Panc1 (cell line): ENCODE measurements around the gene SLC30A3.

Experiments used
- SIN3A ChIP-seq: IDR thresholded peaks from 2 replicates; pipeline ENCODE4 v1.6.1; 2012; ENCODE audit warnings: low read depth, mild to moderate bottlenecking, low read length, moderate library complexity, borderline replicate concordance; ENCODE audit not compliant: insufficient read depth
- TF ChIP-seq, protein P1 (sequence below): fragments of 450-650 bp; IDR thresholded peaks from 2 replicates; pipeline ENCODE4 v1.5.1; 2017; ENCODE audit warnings: mild to moderate bottlenecking

DNA sequence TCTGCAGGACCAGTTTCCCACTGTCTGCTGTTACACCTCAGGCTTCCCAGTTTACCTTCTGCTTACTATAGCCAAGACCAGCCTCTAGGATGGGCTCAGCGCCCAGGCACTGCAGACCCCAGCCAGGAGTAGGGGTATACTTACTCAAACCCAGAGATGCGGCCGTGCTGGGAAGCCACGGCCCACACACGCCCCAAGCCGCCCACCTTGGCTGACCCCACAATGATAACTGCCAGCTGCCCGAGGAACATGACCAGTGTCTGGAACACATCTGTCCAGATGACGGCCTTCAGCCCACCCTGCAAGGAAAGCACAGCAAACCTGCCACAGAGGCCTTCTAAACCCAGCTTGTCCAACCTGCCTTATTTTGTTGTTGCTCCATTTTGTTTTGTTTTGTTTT lies 57.6 kb downstream of the SLC30A3 start:
- TF ChIP-seq, protein P1, sequence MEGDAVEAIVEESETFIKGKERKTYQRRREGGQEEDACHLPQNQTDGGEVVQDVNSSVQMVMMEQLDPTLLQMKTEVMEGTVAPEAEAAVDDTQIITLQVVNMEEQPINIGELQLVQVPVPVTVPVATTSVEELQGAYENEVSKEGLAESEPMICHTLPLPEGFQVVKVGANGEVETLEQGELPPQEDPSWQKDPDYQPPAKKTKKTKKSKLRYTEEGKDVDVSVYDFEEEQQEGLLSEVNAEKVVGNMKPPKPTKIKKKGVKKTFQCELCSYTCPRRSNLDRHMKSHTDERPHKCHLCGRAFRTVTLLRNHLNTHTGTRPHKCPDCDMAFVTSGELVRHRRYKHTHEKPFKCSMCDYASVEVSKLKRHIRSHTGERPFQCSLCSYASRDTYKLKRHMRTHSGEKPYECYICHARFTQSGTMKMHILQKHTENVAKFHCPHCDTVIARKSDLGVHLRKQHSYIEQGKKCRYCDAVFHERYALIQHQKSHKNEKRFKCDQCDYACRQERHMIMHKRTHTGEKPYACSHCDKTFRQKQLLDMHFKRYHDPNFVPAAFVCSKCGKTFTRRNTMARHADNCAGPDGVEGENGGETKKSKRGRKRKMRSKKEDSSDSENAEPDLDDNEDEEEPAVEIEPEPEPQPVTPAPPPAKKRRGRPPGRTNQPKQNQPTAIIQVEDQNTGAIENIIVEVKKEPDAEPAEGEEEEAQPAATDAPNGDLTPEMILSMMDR = no peak
- TF ChIP-seq SIN3A = no peak
